T-helper 1 cell (primary cell): ENCODE data around the gene IFT22.
"Not testable (repeated sequence)": the region's sequence is repeated elsewhere in the genome, so short reads cannot be mapped to it uniquely, and the experiment has no call there.

Experiments used
- DNase-seq, 5 donors: peaks; one replicate each; pipeline ENCODE4 v3.0.0-alpha.2; 2012 to 2020

IFT22 gene

DNA sequence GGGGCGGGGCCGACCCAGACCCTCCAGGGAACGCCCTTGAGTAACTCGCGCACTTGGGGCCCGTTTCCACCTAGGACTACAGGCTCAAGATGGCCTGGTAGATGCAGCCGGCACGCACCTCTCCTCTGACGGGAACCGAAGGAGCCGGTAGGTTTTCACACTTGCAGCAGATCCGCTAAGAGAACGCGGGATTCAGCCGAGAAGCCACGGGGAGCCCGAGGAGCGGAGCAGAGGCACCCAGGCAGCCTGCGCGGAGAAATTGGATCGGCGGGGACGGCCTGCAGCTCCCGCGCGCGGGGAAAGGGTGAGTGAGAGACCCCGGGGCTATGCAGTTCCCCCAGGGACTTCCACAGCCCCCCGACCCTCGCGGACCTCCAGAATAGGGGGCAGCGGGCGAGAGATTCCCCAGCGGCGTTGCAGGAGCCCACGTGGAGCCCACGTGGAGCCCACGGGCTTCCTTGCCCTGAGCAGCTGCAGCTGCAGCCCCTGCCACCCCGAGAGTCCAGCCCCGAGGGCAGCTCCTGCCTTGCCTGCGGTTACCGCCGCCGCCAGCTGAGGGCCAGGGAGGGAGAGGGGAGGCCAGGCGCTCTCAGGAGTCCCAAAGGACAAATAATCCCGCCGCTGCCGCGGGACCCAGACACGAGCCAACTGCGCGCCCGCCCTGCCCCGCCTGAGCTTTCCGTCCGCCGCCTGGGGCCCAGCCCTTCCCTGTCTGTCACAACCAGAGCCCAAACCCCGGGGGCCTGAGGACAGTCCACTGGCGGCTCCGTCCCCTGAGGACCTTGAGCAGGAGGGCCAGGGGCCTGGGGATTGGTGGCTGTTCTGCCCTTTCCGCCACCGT, 13.1 kb downstream of the IFT22 start:
- DNase-seq, result peak in 1 of 5 donors; percentile 26

DNA sequence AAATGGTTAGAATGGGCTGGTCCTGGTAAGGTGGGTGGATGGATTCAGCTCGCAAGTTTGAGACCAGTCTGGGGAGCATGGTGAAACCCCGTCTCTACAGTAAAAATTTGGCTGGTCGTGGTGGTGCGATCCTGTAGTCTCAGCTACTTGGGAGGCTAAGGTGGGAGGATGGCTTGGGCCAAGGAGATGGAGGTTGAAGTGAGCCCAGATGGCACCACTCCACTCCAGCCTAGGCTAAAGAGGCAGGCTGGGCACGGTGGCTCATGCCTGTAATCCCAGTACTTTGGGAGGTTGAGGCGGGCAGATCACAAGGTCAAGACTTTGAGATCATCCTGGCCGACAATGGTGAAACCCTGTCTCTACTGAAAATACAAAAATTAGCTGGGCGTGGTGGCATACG, 15.3 kb downstream of the IFT22 start:
- DNase-seq, result no peak

DNA sequence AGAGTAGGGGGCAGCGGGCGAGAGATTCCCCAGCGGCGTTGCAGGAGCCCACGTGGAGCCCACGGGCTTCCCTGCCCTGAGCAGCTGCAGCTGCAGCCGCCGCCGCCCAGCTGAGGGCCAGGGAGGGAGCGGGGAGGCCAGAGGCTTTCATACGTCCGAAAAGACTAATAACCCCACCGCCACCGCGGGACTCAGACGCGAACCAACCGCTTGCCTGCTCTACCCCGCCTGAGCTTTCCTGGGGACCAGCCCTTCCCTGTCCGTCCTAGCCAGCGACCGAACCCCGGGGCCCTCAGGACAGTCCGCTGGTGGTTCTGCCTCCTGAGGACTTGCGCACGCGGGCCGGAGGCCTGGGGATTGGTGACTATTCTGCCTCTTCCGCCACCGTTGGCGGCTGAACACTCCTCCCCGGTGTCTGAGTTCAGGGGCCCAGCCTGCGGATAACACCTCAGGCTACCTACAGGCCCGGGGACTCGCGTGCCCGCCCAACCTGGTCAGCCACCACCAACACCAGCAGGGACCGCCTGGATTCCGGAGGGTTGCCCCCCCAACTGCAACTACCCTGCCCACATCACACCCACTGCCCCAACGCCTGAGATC, 18.4 kb downstream of the IFT22 start:
- DNase-seq, result no peak

DNA sequence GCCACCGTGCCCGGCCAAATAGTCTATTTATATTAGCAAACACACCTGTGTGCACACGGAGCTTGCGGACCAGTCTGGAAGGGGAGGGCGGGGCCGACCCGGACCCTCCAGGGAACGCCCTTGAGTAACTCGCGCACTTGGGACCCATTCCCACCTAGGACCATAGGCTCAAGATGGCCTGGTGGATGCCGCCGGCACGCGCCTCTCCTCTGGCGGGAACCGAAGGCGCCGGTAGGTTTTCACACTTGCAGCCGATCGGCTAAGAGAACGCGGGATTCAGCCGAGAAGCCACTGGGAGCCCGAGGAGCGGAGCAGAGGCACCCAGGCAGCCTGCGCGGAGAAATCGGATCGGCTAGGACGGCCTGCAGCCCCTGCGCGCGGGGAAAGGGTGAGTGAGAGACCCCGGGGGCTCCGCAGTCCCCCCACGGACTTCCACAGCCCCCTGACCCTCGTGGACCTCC, 18.9 kb downstream of the IFT22 start:
- no peak for DNase-seq

DNA sequence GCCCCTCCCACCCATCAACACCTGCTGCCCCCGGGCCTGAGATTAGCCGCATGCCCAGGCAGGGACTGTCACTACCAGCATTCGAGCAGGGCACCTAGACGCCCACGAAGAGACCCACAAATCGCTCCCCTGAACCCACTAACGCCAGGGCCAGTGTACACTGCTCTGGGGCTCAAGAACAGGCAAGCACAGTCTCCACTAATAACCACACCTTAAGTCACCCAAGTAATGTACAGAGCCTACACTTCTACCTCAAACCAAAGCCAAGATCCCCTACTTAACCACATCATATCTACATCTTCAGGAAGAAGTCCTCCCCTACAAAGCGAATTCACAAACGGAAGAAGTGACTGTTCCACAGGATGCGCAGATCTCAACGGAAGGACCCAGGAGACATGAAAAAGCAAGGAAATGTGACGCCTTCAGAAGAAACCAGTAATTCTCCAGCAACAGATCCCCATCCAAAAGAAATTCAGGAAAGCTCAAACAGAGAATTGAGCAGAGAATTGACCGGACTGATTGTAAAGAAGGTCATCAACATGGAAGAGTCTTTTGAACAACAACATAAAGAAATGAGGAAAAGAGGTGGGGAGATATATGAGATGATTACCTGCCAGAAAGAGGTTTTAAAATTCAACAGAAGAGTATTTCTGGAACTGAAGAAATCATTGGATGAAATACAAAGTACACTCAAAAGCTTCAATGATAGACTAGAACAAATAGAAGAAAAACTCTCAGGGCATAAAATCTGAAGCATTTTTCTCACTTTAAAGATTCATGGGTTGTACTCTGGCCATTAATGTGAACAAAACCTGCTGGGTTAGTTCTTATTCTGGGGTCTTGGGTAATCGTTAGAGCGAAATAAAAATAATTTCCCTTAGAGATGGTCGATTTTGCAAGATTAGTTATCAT, 20.9 kb downstream of the IFT22 start:
- no peak for DNase-seq

DNA sequence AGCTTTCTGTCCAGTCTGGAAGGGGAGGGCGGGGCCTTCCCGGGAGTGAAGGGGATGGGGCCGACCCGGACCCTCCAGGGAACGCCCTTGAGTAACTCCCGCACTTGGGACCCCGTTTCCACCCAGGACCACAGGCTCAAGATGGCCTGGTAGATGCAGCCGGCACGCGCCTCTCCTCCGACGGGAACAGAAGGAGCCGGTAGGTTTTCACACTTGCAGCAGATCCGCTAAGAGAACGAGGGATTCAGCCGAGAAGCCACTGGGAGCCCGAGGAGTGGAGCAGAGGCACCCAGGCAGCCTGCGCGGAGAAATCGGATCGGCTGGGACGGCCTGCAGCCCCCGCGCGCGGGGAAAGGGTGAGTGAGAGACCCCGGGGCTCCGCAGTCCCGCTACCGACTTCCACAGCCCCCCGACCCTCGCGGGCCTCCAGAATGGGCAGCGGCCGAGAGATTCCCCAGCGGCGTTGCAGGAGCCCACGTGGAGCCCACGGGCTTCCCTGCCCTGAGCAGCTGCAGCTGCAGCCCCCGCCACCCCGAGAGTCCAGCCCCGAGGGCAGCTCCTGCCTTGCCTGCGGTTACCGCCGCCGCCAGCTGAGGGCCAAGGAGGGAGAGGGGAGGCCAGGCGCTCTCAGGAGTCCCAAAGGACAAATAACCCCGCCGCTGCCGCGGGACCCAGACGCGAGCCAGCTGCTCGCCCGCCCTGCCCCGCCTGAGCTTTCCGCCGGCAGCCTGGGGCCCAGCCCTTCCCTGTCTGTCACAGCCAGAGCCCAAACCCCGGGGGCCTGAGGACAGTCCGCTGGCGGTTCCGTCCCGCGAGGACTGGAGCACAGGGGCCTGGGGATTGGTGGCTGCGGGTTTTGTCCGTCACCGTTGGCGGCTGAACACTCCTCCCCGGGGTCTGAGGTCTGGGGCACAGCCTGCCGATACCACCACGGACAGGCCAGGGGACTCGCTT, 21.8 kb downstream of the IFT22 start:
- no peak for DNase-seq

DNA sequence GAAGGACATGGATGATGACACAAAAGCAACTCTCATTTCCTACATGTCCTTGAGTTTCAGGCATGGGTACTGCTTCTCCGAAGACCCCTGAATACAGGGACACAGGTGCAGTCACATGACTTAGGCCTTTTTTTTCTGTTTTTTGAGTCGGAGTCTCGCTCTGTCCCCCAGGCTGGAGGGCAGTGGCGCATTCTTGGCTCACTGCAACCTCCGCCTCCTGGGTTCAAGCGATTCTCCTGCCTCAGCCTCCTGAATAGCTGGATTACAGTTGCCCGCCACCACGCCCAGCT, 26.8 kb downstream of the IFT22 start:
- no peak for DNase-seq

DNA sequence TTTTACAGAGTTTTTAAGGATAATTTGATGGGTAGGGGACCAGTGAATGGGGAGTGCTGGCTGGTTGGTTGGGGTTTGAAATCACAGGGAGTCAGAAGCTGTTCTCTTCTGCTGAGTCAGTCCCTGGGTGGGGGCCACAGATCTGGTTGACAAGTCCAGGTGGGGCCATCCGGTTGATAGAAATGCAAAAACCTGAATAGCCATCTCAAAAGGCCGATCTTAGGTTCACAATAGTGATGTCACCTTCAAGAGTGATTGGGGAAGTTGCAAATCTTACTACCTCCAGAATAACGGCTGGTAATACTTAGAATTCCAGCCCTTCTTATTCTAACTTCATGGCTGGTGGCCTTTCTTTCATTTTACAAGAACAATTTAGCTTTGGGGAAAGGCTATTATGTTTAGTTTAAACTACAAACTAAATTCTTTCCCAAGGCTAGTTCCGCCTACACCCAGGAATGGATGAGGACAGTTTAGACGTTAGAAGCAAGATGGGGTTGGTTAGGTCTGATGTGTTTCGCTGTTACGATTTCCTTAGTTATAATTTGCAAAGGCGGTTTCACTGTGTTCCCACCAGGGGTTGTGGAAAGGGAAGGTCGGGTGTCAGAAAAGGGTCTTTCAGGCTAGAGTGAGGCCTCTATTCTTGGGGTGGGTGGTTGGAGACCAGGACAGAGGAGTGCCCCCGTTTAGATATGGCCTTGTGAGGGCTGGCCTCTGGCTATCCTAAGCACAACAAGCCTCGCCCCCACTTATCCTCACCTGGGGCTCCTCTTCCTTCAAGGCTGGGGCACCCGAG, 27.4 kb downstream of the IFT22 start:
- DNase-seq, result no peak

DNA sequence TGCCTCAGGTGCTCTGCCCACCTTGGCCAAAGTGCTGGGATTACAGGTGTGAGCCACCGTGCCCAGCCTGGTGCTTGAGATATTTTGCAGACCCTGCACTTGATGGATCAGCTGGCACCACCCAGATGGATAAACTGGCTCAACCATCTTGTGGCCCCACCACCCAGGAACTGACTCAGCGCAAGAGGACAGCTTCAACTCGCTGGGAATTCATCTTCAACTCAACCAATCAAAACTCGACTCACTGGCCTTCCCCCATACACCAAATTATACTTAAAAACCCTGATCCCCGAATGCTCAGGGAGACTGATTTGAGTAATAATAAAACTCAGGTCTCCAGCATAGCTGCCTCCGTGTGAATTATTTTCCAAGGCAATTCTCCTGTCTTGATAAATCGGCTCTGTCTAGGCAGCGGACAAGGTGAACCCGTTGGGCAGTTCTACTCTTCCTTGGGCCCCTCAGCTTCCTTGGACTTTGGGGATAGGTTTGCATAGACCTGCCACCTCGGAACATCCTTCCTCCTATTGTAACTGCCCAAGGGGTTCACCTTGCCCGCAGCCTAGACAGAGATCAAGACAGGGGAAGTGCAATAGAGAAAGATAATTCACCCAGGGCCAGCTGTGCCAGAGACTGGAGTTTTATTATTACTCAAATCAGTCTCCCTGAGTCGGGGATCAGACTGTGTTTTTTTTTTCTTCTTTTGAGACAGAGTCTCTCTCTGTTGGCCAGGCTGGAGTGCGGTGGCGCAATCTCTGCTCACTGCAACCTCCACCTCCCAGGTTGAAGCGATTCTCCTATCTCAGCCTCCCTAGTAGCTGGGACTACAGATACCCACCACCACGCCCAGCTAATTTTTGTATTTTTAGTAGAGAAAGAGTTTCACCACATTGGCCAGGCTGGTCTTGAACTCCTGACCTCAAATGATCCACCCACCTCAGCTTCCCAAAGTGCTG, 28.3 kb downstream of the IFT22 start:
- DNase-seq, result not testable (repeated sequence)

DNA sequence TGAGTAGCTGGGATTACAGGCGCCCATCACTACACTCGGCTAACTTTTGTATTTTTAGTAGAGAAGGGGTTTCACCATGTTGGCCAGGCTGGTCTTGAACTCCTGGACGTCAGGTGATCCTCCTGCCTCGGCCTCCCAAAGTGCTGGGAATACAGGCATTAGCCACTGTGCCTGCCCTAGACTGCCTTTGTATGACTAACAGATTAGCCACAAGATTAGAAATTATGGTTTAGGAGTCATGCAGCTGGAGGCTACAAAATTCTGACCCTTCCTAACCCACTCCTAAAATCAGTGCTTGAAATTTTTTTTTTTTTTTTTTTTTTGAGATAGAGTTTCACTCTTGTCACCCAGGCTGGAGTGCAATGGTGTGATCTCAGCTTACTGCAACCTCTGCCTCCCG, 29.0 kb downstream of the IFT22 start:
- not testable (repeated sequence) for DNase-seq

DNA sequence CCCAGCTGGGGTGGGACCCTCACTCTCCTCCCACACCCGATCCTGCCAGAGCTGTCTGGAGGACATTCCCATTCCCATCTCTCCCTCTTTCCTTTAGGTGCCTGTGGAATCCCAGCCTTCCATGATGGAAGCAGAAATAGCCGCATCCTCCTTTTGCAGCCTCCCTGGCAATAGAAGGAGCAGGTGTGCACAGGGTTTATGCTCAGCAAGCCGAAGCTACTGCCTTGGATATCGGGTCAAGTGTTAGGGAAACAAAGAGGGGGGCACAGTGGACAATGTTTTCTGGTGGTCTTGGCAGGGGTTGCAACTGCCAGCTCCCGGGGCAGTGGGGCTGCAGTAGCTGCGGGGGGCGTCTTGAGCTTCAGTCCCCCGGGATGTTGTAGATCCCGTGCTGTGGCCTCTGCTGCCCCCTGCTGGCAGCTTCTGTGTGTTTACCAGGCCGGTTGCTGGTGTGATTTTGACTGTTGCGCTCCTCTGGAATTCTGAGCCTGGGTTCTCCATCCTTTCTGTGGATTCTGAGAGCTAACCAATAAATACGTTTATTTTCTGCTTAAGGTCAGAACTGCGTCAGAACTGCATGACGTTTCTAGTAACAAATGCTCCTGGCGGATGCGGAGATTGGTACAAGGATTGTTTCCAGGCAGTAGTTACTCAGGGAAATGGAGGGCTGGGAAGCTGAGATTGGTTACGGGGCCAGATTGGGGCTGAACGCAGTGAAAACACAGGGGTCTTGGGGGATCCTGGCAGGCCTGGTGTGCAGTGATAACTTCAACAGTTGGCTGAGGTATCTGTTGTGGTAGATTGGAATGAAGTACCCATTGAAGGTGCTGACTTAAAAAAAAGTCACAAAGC, 31.2 kb downstream of the IFT22 start:
- peak; percentile 18 to 57 (median 34) for DNase-seq

DNA sequence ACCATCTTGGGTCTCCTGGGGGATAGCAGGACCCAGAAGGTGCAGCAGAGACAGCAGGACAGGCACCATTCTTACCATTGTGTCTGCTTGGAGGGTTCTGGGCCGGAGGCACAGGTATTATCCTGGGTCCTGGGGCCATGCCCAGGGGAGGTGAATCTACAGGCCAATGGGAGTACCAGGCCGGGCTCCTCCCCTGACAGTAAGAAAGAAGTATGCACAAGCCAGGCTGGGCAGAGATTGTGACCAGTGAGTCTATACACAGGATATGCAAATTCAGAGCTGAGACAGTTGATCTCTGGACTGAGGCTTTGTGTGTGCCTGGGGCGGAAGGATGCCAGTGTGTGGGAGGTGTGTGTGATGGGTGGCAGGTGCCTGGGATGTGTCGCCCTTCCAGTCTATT, 31.9 kb downstream of the IFT22 start:
- DNase-seq, result peak in 1 of 5 donors; percentile 19

DNA sequence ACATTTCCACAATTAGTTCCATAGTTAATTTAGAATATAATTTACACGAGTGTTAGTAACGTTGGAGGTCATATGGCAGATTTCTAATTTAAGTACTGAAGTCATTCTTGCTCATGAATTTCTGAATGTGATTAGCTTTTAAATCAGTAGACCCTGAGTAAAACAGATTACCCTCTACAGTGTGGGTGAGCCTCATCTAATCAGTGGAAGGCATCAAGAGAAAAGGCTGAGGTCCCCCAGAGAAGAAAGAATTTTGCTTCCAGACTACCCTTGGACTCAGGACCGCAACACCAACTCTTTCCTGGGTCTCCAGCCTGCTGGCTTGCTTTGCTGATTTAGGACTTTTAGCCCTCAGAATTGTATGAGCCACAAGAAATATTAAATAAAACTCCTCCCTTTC, 33.2 kb downstream of the IFT22 start:
- DNase-seq, result no peak

DNA sequence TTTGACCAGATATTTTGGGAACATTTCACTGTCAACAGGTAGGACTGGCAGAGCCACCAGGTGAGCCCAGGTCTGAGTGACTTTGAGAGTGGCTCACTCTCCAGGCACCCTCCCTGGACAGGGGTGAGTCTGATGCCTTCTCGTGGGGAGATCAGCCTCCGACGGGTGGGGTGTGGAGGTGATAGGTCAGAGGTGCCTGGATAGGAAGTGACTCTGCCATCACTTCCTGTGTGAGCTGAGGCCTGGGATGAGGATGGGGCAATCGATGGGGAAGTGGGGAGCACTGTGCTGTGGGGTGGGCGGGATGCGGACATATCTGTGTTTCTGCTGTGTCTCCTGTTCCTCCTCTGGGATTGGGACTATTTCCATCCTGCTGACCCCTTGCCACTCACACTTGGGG, 34.6 kb downstream of the IFT22 start:
- DNase-seq, result no peak

DNA sequence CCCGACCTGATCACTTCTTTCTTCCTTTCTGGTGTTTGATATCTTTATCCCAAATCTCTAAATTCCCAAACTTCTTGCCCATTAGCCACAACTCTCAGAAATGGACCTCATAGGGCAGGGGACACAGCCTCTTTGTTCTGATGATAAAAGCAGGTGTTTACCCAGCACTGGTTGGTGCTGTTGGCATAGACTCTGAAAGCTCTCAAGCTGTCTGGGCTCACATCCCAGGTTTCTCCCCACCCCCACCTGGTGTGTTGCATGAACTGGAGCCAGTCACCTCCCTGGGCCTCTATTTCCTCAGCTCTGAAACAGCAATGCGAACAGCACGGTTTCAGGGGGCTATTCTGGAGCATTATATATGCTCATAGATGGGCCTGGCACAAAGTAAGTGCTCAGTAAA, 35.7 kb downstream of the IFT22 start:
- not testable (repeated sequence) for DNase-seq

DNA sequence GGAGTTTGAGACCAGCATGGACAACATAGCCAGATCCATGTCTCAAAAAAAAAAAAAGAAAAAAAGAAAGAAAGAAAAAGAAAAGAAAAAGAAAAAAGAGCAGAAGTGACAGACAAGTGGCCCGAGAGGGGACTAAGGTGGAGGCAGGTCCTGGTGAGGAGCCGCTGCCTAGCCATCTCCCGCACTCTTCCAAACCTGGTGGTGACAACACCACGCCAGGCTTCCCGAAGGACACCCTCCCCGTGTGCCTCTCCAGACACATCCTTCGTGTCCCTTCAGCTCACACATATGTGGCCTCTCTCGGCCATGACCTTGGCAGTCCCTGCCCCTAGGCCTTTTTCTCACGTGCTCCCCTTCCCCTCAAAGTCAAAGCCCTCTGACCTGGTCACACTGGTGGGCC, 36.4 kb downstream of the IFT22 start:
- no peak for DNase-seq

DNA sequence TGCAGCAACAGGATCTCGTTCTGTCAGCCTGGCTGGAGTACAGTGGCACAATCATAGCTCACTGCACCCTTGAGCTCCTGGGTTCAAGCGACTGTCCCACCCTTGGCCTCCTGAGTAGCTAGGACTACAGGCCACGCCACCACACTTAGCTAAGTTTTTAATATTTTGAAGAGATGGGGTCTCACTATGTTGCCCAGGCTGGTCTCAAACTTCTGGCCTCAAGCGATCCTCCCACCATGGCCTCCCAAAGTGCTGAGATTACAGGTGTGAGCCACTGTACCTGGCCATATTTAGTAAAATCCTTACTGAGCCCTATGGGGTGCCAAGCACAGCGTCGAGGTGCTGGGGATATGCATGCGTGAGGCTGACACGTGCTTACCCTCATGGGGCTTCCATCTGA, 40.7 kb downstream of the IFT22 start:
- not testable (repeated sequence) for DNase-seq

DNA sequence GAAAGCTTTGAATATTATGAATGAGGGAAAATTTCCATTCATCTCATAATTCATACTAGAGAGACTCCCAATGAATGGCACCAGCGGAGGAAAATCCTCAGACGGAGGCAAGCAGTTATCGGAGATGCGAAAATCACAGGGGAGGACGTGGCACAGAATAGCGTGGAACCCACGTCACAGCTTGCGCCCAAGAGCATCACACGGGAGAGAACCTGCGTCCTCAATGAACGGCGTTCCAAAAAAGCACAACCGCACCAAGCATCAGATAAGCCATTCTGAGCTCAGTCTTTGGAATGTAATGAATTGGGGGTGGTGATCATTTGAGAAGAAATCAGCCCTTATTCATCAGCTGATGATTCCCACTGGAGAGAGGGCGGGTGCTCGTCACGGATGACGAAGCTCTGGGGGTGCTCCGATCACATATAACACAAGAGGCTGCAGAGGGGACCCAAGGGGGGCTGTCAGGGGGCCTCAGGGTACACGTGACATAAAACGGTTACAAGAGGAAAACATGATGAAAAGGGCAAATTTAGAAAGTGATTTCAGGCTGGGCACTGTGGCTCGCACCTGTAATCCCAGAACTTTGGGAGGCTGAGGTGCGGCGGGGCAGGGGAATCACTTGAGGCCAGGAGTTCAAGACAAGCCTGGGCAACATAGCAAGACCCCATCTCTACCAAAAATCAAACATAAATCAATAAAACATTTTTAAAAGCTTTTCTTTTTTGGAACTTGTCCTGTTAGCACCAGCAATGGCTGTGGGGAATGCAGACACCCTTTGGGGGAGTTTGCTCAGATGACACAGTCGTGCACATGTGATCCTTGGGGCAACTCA, 42.9 kb downstream of the IFT22 start:
- no peak for DNase-seq
